Activated T-cell treated with anti-CD3 and anti-CD28 coated beads for 48 hours (primary cell): Measurements from ENCODE around the gene CBX1.
"Not testable (repeated sequence)": the region's sequence is repeated elsewhere in the genome, so short reads cannot be mapped to it uniquely, and the experiment has no call there.

Experiments
- DNase-seq: peaks from one replicate; pipeline ENCODE4 v3.0.0-alpha.2; 2020; ENCODE audit warnings: low read depth

The CBX1 gene

DNA sequence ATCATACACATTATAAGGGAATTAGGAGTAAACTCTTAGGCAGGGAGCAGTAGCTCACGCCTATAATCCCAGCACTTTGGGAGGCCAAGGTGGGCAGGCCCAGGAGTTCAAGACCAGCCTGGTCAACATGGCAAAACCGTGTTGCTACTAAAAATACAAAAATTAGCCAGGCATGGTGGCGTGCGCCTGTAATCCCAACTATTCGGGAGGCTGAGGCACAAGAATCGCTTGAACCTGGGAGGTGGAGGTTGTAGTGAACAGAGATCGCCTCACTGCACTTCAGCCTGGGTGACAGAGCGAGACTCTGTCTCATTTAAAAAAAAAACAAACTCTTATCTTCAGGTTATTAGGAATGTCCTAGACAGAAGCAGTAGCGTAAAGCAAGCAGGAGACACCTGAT is 28.5 kb downstream of the CBX1 start:
- DNase-seq: not testable (repeated sequence)

DNA sequence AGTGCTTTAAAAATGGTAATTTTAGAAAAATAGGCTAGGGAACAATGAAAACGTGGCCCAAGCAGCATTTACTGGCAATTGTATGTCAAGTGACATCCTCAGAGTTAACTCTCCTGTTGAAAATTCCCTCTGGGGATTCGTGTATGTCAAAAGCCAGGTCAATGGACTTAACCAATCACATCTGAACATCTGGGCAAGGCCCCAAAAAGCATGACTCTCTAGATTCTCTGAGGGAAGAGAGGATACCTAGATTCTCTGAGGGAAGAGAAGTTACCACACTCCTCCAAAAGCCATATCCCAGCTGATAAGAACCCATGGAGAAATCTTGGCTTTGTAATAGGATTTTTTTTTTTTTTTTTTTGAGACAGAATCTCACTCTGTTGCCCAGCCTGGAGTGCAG is 29.6 kb downstream of the CBX1 start:
- no peak for DNase-seq

- DNase-seq: no peak
Observed at GRCh38 chr17:48070195-48070594, 31.1 kb downstream of the CBX1 start.

GRCh38 chr17:48068491-48068961 is 32.8 kb downstream of the CBX1 start:
- DNase-seq: no peak

- not testable (repeated sequence) for DNase-seq
Observed at GRCh38 chr17:48067808-48068207, 33.5 kb downstream of the CBX1 start.

GRCh38 chr17:48067245-48067644 is 34.0 kb downstream of the CBX1 start:
- no peak for DNase-seq

GRCh38 chr17:48066656-48067055 is 34.6 kb downstream of the CBX1 start:
- DNase-seq: no peak

DNA sequence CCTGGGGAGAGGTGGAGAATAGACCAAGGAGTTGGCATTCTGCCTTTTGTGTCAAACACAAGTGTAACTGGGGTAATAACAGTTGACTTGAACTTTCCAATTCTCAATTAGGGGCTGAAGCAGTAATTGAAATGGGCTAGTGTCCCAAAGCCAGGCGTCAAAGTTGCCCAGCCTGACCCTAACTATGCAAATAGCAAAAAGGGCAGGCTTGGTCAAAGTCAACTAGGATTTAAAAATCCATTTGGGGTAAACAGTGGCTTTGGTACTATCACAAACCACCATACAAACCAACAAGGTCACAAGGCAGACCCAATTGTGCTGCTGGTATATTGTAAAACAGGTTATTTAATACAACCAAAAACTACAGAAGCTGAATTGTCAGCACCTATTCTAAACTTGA is 35.1 kb downstream of the CBX1 start:
- no peak for DNase-seq

DNA sequence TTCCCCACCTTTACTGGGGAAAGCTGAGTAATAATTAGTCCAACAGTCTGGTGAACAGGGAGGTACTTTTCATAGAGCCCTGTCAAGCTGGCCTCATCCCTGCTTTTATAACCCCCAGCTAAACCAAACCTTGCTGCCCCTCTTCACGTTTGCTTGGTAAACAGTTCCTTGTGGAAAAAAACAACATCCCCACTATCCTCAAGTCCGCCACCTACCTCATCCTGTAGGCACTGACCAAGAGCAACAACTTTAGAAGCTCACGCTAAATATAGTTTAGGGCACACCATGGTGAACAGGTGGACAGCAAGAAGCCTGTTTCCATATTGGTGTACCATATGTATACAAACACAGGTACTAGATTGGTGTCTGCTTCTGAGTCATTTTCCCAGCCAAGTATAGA is 36.6 kb downstream of the CBX1 start:
- no peak for DNase-seq

- DNase-seq: no peak
Observed at GRCh38 chr17:48062273-48062672, 39.0 kb downstream of the CBX1 start.

DNA sequence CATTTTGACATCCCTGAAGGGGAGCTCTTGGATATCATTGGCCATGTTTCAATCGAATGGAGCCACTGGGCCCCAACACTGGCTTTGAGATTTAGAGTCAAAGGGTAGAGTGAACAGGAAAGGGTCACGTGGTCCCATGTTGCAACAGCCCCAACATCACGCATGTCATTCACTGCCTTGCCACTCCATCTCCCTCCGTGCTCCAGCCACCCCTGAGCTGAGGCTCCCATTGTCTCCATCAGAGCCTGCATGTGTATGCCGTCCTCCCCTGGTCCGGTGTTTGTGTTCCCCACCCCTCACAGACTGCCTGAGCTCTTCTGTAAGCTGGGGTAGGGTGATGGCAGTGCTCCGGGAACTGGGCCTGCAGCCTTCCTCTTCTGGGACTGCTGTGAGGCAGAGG is 41.0 kb downstream of the CBX1 start:
- DNase-seq: no peak

- DNase-seq: no peak
Observed at GRCh38 chr17:48059125-48059668, 42.1 kb downstream of the CBX1 start.

GRCh38 chr17:48058393-48059124 is 42.7 kb downstream of the CBX1 start:
- no peak for DNase-seq

DNA sequence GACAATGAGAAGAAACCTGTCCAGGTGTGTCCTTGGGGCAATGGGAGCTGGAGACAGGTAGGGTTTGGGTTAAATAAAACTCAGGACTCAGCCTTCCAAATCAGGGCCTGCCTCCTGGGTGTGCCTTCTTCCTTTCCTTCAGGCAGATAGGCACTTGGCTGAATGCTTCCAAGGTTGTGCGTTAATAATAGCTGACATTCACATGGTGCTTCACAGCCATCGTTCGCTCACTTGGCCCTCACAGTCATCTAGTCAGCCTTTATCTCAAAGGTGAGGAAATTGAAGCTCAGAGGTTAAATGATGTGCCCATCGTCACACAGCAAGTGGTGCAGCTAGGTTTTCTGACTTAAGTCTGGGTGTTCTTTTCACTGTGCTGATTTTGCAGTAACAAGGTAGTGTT is 43.7 kb downstream of the CBX1 start:
- no peak for DNase-seq

DNA sequence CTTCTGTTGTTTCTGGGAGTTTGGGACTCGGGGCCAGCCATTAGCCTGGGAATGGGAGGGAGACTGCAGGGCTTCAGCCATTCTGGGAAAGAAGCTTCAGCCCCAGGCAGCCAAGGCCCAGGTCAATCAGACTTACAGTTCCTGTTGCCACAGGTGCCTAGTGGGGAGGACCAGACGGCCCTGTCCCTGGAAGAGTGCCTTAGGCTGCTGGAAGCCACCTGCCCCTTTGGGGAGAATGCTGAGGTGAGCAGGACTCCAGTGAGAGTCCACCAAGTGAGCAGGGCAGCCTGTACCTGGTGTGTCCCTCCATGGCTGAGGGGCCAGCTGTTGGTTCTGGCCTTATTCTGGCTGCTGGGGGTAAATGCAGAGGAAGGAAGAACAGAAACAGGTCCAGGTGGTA is 44.4 kb downstream of the CBX1 start:
- DNase-seq: no peak

GRCh38 chr17:48056246-48056745 is 45.0 kb downstream of the CBX1 start:
- DNase-seq: no peak

GRCh38 chr17:48055531-48056245 is 45.6 kb downstream of the CBX1 start:
- peak; percentile 36 for DNase-seq

- no peak for DNase-seq
Observed at GRCh38 chr17:48054238-48055185, 46.8 kb downstream of the CBX1 start.

- DNase-seq: no peak
Observed at GRCh38 chr17:48053758-48054237, 47.5 kb downstream of the CBX1 start.

DNA sequence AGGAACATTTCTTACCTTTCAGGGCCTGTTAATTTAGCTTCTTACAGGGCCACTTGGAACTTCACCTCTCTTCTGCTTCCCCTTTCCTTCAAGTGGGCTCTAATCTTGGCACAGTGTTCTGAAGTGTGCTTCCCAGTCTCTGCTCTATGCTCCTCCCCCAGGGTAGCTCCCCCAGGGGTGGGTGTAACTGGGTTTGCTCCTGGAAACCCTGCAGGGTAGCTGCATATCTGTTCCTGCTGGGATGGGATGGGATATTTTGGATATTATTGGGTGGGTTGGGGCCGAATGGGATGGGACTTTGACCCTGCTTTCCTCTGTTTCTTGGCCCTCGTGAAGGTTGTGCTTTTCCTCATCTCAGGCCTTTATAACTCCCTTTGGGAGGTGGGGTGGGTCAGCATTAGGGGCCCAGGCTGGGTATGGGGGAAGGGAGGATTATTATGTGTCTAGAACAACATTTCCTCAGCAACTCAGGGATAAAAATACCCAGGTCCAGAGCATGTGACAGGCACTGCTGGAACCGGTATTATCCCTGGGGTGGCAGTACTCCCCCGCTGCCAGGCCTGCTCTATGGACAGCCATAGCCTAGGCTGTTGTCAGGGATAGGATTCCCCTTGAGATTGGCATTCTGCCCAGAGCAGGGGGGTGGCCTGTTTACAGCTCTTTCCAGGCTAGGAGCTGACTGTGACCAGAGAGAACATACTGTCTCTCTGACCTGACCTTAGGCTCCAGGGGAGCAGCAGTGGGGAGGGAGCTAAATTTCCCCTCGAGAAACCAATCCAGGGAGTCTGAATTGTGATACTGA is 48.1 kb downstream of the CBX1 start:
- DNase-seq: no peak
